SU-DHL-6 (cell line): ENCODE measurements around the gene EZH1.

Source experiments
- H2AFZ ChIP-seq: fragments of 200-600 bp; sonication (generic); 2 replicates; pipeline ENCODE4 v1.6.1; 2014; ENCODE audit warnings: low read depth, mild to moderate bottlenecking, moderate library complexity, mixed read lengths, antibody characterized with exemption, low read length; ENCODE audit not compliant: severe bottlenecking
- H3F3A ChIP-seq: fragments of 200-600 bp; shearing (Covaris generic); 2 replicates; pipeline ENCODE4 v1.6.0; 2016; ENCODE audit warnings: antibody characterized with exemption, mild to moderate bottlenecking; ENCODE audit not compliant: insufficient read depth
- H3K27ac ChIP-seq: fragments of 200-600 bp; sonication (generic); 2 replicates; pipeline ENCODE4 v1.5.1; 2016; ENCODE audit warnings: low read depth, mild to moderate bottlenecking, low read length, moderate library complexity, mixed read lengths
- H3K27me3 ChIP-seq: fragments of 200-600 bp; sonication (generic), shearing (Covaris generic); 2 replicates; pipeline ENCODE4 v1.6.0; 2014; ENCODE audit warnings: mild to moderate bottlenecking, low read length
- H3K36me3 ChIP-seq: fragments of 200-600 bp; sonication (generic); 2 replicates; pipeline ENCODE4 v1.6.1; 2014; ENCODE audit warnings: mild to moderate bottlenecking, low read length, mixed read lengths
- H3K4me2 ChIP-seq: fragments of 300-600, 200-600 bp; shearing (Covaris generic), sonication (generic); 2 replicates; pipeline ENCODE4 v1.6.0; 2014; ENCODE audit warnings: low read length, low read depth, mild to moderate bottlenecking; ENCODE audit not compliant: poor library complexity, severe bottlenecking
- H3K4me3 ChIP-seq: fragments of 200-600 bp; sonication (generic); 2 replicates; pipeline ENCODE4 v1.5.1; 2014; ENCODE audit warnings: antibody characterized with exemption, low read length, mild to moderate bottlenecking, mixed read lengths; ENCODE audit not compliant: insufficient read depth, poor library complexity, severe bottlenecking
- H3K79me2 ChIP-seq: fragments of 200-600 bp; sonication (generic); 2 replicates; pipeline ENCODE4 v1.6.1; 2014; ENCODE audit warnings: mild to moderate bottlenecking, low read length, moderate library complexity; ENCODE audit not compliant: insufficient read depth
- H3K9ac ChIP-seq: fragments of 200-600 bp; sonication (generic); 2 replicates; pipeline ENCODE4 v1.7.0; 2014; ENCODE audit warnings: mild to moderate bottlenecking, low read length
- H3K9me2 ChIP-seq: fragments of 200-600 bp; sonication (generic); replicated peaks from 2 replicates; pipeline ENCODE4 v1.6.1; 2014; ENCODE audit warnings: low read length; ENCODE audit not compliant: insufficient read depth
- H3K9me3 ChIP-seq: fragments of 200-600 bp; sonication (generic); 2 replicates; pipeline ENCODE4 v1.6.1; 2014; ENCODE audit warnings: low read length, mixed read lengths; ENCODE audit not compliant: insufficient read depth
- H4K20me1 ChIP-seq: fragments of 200-600 bp; sonication (generic); 2 replicates; pipeline ENCODE4 v1.6.1; 2014; ENCODE audit warnings: low read depth, mild to moderate bottlenecking, antibody characterized with exemption, low read length, moderate library complexity, mixed read lengths
- CTCF ChIP-seq: fragments of 200-600 bp; sonication (generic); IDR thresholded peaks from one replicate; pipeline ENCODE4 v1.5.1; 2017; ENCODE audit warnings: antibody characterized with exemption, mild to moderate bottlenecking, low read length, moderate library complexity; ENCODE audit not compliant: insufficient read depth, poor library complexity, severe bottlenecking
- EZH2phosphoT487 ChIP-seq: fragments of 200-600 bp; sonication (generic), shearing (Covaris generic); conservative IDR thresholded peaks from 2 replicates; pipeline ENCODE4 v1.6.1; 2018; ENCODE audit warnings: mild to moderate bottlenecking, antibody characterized with exemption, low read length, moderate library complexity, mixed read lengths

EZH1 gene

GRCh38 chr17:42720996-42721583, 23.8 kb downstream of the EZH1 start:
- Histone ChIP-seq H2AFZ (no peak overlapping the region), H3F3A (0 out of 2 replicates have a peak, but pooled peaks cover 3% of the 10 kb centered on the region), H3K36me3 (peaks cover 4% of the 10 kb centered on the region; the same call in 1 of the 2 replicates), H3K9me3 (no peaks in the 10 kb centered on the region), H3K9ac (no peak overlapping the region), H3K9me2 (no peaks in the 10 kb centered on the region), H3K4me2 (no peak overlapping the region), H3K79me2 (no peaks in the 10 kb centered on the region), H3K27ac (no peak overlapping the region), H4K20me1 (no peaks in the 10 kb centered on the region), H3K27me3 (no peaks in the 10 kb centered on the region), H3K4me3 (no peak overlapping the region)
- TF ChIP-seq EZH2phosphoT487, result no peak
- peak; percentile 56 for TF ChIP-seq CTCF

DNA sequence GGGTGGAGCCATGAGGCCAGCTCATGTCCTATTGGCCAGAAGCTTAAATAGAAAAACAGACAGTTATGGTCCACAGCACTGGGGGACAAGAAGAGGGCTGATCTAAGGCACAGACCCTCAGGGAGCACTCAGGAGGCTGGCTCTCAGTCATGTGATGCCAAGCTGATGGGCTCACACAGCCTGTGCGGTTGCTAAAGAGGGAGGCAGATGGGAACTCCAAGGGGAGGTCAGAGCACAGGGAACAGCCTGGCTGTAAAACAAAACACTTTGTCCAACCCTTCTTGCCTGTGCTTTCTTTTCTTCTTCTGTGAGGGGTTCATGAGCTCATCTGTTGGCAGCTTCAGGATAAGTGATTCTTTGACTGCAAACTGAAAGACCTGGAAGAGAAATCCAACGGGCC, 35.3 kb downstream of the EZH1 start:
- no peaks in the 10 kb centered on the region for H4K20me1 ChIP-seq
- H3K36me3 ChIP-seq, result peaks cover 5% of the 10 kb centered on the region; the same call in 1 of the 2 replicates

DNA sequence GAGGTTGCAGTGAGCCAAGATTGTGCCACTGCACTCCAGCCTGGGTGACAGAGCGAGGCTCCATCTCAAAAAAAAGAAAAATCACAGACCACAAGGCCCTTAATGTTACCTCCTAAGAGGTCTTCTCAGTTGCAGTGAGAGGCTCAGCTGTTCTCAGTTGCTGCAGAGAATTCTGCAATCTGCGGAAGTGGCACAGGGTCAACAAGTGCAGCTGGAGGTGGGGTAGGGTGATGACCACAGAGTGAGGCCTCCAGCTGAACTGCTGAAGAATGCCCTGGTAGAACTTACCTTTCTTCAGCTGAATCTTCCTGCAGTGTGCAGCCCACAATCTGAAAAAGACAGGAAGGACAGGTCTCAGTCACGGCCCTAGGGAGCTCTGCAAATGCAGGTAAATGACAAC, 36.3 kb downstream of the EZH1 start:
- Histone ChIP-seq H3K36me3 (peaks cover 7% of the 10 kb centered on the region; the same call in 1 of the 2 replicates), H3K4me2 (no peak overlapping the region)
- TF ChIP-seq CTCF (no peak), EZH2phosphoT487 (no peak)

More for the DNA sequence above, 35.3 kb downstream of the EZH1 start:
- Histone ChIP-seq H3K79me2 (no peaks in the 10 kb centered on the region), H2AFZ (no peak overlapping the region), H3F3A (no peaks in the 10 kb centered on the region), H3K9me2 (no peaks in the 10 kb centered on the region), H3K9me3 (no peaks in the 10 kb centered on the region), H3K4me2 (no peak overlapping the region), H3K27me3 (no peaks in the 10 kb centered on the region), H3K9ac (no peak overlapping the region), H3K27ac (no peak overlapping the region), H3K4me3 (no peak overlapping the region)
- no peak for TF ChIP-seq CTCF
- TF ChIP-seq EZH2phosphoT487, result no peak

More for the DNA sequence above, 36.3 kb downstream of the EZH1 start:
- H3K27me3 ChIP-seq, result no peaks in the 10 kb centered on the region
- no peaks in the 10 kb centered on the region for H3K79me2 ChIP-seq
- no peak overlapping the region for H3K9ac ChIP-seq
- H3K27ac ChIP-seq, result no peak overlapping the region
- no peak overlapping the region for H3K4me3 ChIP-seq
- H3F3A ChIP-seq, result no peaks in the 10 kb centered on the region
- no peaks in the 10 kb centered on the region for H3K9me3 ChIP-seq
- no peak overlapping the region for H2AFZ ChIP-seq
- no peaks in the 10 kb centered on the region for H4K20me1 ChIP-seq
- no peaks in the 10 kb centered on the region for H3K9me2 ChIP-seq
